Fibroblast of skin of left quadriceps (primary cell): Measurements from ENCODE around the gene EPHA3.

Experiments used
- DNase-seq, 2 experiments: peaks; one replicate each; pipeline ENCODE4 v3.0.0-alpha.2; 2013; ENCODE audit warnings: low read depth in 2 of 2

The EPHA3 gene

GRCh38 chr3:89227634-89228033 is 120.2 kb downstream of the EPHA3 start:
- DNase-seq, result no peak

- DNase-seq, result no peak
These were observed 124.7 kb downstream of the EPHA3 start for GRCh38 chr3:89232155-89232554.

- no peak for DNase-seq
These were observed 127.2 kb downstream of the EPHA3 start for GRCh38 chr3:89234620-89235019.

GRCh38 chr3:89238846-89239245 is 131.4 kb downstream of the EPHA3 start:
- DNase-seq, result no peak

GRCh38 chr3:89239774-89240173 is 132.4 kb downstream of the EPHA3 start:
- DNase-seq, result no peak

GRCh38 chr3:89245612-89246011 is 138.2 kb downstream of the EPHA3 start:
- no peak for DNase-seq

GRCh38 chr3:89246326-89246725 is 138.9 kb downstream of the EPHA3 start:
- no peak for DNase-seq

- DNase-seq, result no peak
These were observed 143.3 kb downstream of the EPHA3 start for GRCh38 chr3:89250742-89251141.

- DNase-seq, result no peak
These were observed 144.6 kb downstream of the EPHA3 start for GRCh38 chr3:89252016-89252415.

- DNase-seq, result peak in 1 of 2 experiments; percentile 6
These were observed 145.4 kb downstream of the EPHA3 start for GRCh38 chr3:89252860-89253259.

- no peak for DNase-seq
These were observed 149.0 kb downstream of the EPHA3 start for GRCh38 chr3:89256395-89256794.

- DNase-seq, result no peak
These were observed 149.5 kb downstream of the EPHA3 start for GRCh38 chr3:89256882-89257281.

- no peak for DNase-seq
These were observed 153.3 kb downstream of the EPHA3 start for GRCh38 chr3:89260721-89261120.

- DNase-seq, result no peak
These were observed 154.3 kb downstream of the EPHA3 start for GRCh38 chr3:89261673-89262072.

GRCh38 chr3:89262309-89262929 is 155.0 kb downstream of the EPHA3 start:
- DNase-seq, result no peak

- no peak for DNase-seq
These were observed 156.7 kb downstream of the EPHA3 start for GRCh38 chr3:89264037-89264560.

GRCh38 chr3:89266074-89266473 is 158.7 kb downstream of the EPHA3 start:
- no peak for DNase-seq

- DNase-seq, result no peak
These were observed 160.6 kb downstream of the EPHA3 start for GRCh38 chr3:89268059-89268458.

GRCh38 chr3:89270201-89270600 is 162.8 kb downstream of the EPHA3 start:
- no peak for DNase-seq

GRCh38 chr3:89275001-89275400 is 167.6 kb downstream of the EPHA3 start:
- DNase-seq, result no peak

GRCh38 chr3:89276116-89276515 is 168.7 kb downstream of the EPHA3 start:
- no peak for DNase-seq

GRCh38 chr3:89278302-89279025 is 171.0 kb downstream of the EPHA3 start:
- no peak for DNase-seq

- DNase-seq, result no peak
These were observed 172.9 kb downstream of the EPHA3 start for GRCh38 chr3:89280301-89280700.
